RWPE2 (cell line): Measurements from ENCODE around the gene AGRN.

Source experiments
- ATAC-seq: fragments of 200-7000 bp; cut with Tn5 transposase; 3 replicates; pipeline ENCODE4 v1.9.1; 2021; ENCODE audit warnings: low read depth
- DNase-seq: peaks from one replicate; pipeline ENCODE4 v3.0.0-alpha.2; 2020; ENCODE audit warnings: low spot score
- H3K27ac ChIP-seq: fragments of 450-650 bp; 2 replicates; pipeline ENCODE4 v1.5.1; 2017; ENCODE audit warnings: mild to moderate bottlenecking; ENCODE audit not compliant: poor library complexity, severe bottlenecking
- H3K27me3 ChIP-seq: fragments of 250-450 bp; sonication (Bioruptor Pico); 2 replicates; pipeline ENCODE4 v1.5.1; 2021; ENCODE audit warnings: mild to moderate bottlenecking, moderate library complexity; ENCODE audit not compliant: insufficient read depth, poor library complexity, severe bottlenecking
- H3K36me3 ChIP-seq: fragments of 250-450 bp; sonication (Bioruptor Pico); 2 replicates; pipeline ENCODE4 v1.5.1; 2020; ENCODE audit warnings: low read depth, mild to moderate bottlenecking, moderate library complexity
- H3K4me1 ChIP-seq: fragments of 250-450 bp; sonication (Bioruptor Pico); 2 replicates; pipeline ENCODE4 v1.5.1; 2021; ENCODE audit warnings: mild to moderate bottlenecking, moderate library complexity; ENCODE audit not compliant: insufficient read depth, poor library complexity, severe bottlenecking
- H3K4me3 ChIP-seq: fragments of 250-450 bp; sonication (Bioruptor Pico); 2 replicates; pipeline ENCODE4 v1.5.1; 2021; ENCODE audit warnings: mild to moderate bottlenecking, moderate library complexity; ENCODE audit not compliant: severe bottlenecking
- H3K9me3 ChIP-seq: fragments of 250-450 bp; sonication (Bioruptor Pico); 2 replicates; pipeline ENCODE4 v1.5.1; 2021; ENCODE audit warnings: mild to moderate bottlenecking, moderate library complexity; ENCODE audit not compliant: severe bottlenecking
- CTCF ChIP-seq: fragments of 450-650 bp; IDR thresholded peaks from one replicate; pipeline ENCODE4 v1.5.1; 2017; ENCODE audit warnings: mild to moderate bottlenecking, moderate library complexity; ENCODE audit not compliant: poor library complexity, severe bottlenecking

The AGRN gene

GRCh38 chr1:1091344-1092148, 71.6 kb downstream of the AGRN start:
- H3K27ac ChIP-seq: no peak overlapping the region
- ATAC-seq (no peak), DNase-seq (no peak)
- no peaks in the 10 kb centered on the region for H3K9me3 ChIP-seq
- no peak overlapping the region for H3K4me3 ChIP-seq
- H3K36me3 ChIP-seq: no peaks in the 10 kb centered on the region
- no peaks in the 10 kb centered on the region for H3K27me3 ChIP-seq
- TF ChIP-seq CTCF: no peak
- no peaks in the 10 kb centered on the region for H3K4me1 ChIP-seq

GRCh38 chr1:1092149-1092855, 72.4 kb downstream of the AGRN start:
- H3K27me3 ChIP-seq: no peaks in the 10 kb centered on the region
- no peaks in the 10 kb centered on the region for H3K4me1 ChIP-seq
- ATAC-seq (no peak), DNase-seq (no peak)
- H3K9me3 ChIP-seq: no peaks in the 10 kb centered on the region
- no peaks in the 10 kb centered on the region for H3K36me3 ChIP-seq
- H3K4me3 ChIP-seq: no peak overlapping the region
- no peak overlapping the region for H3K27ac ChIP-seq
- TF ChIP-seq CTCF: no peak

- Histone ChIP-seq H3K4me3 (no peak overlapping the region), H3K36me3 (no peaks in the 10 kb centered on the region), H3K9me3 (no peaks in the 10 kb centered on the region), H3K27ac (no peak overlapping the region), H3K27me3 (no peaks in the 10 kb centered on the region), H3K4me1 (no peaks in the 10 kb centered on the region)
- TF ChIP-seq CTCF: no peak
- no peak for DNase-seq
- ATAC-seq: no peak
Observed at GRCh38 chr1:1092894-1093609, 73.1 kb downstream of the AGRN start.

GRCh38 chr1:1093610-1093943, 73.7 kb downstream of the AGRN start:
- TF ChIP-seq CTCF: no peak
- DNase-seq (no peak), ATAC-seq (no peak)
- Histone ChIP-seq H3K9me3 (no peaks in the 10 kb centered on the region), H3K27me3 (no peaks in the 10 kb centered on the region), H3K4me1 (no peaks in the 10 kb centered on the region), H3K27ac (no peak overlapping the region), H3K36me3 (no peaks in the 10 kb centered on the region), H3K4me3 (no peak overlapping the region)
